ENCODE results near the gene TRAF3. TPM values are rescaled to one million over a fixed set of nuclear protein-coding genes. Genes with fewer than 3 reads are reported as not detected.

TRAF3 gene
- total RNA-seq, 4 donors from 2014 or later: 15.9 to 24.9 (median 18.6) TPM

GRCh38 chr14:102746634-102747438 lies 30.4 kb upstream of the TRAF3 start:
- Histone ChIP-seq H3K9me3 (no peaks in the 10 kb centered on the region), H3K36me3 (no peaks in the 10 kb centered on the region), H3K27ac (no peak overlapping the region), H3K27me3 (no peaks in the 10 kb centered on the region), H3K4me1 (no peaks in the 10 kb centered on the region), H3K4me3 (replicated peaks in 1 of 3) (no peak overlapping the region)
- no peak for TF ChIP-seq POLR2A (IDR thresholded peaks at IDR 0.05)
- no peak for TF ChIP-seq CTCF (IDR thresholded peaks at IDR 0.05)
- intact Hi-C loops (cut with DNase I): no loop called here
- DNase-seq: no peak
- 93 to 94% methylated on average over 22 to 26 of the region's 28 CpGs for WGBS, 2 donors

- H3K4me3 ChIP-seq (replicated peaks in 1 of 3): no peak overlapping the region
- DNase-seq: no peak
- H3K4me1 ChIP-seq: no peaks in the 10 kb centered on the region
- no peak overlapping the region for H3K27ac ChIP-seq
- 83 to 88% methylated on average over 5 to 6 of the region's 8 CpGs for WGBS, 2 donors
- TF ChIP-seq POLR2A (IDR thresholded peaks at IDR 0.05) (no peak), CTCF (IDR thresholded peaks at IDR 0.05) (no peak)
- no peaks in the 10 kb centered on the region for H3K9me3 ChIP-seq
- intact Hi-C loops (cut with DNase I): no loop called here
- H3K36me3 ChIP-seq: no peaks in the 10 kb centered on the region
- no peaks in the 10 kb centered on the region for H3K27me3 ChIP-seq
Measured at GRCh38 chr14:102748806-102749205, 28.4 kb upstream of the TRAF3 start.

GRCh38 chr14:102749393-102750305 lies 27.6 kb upstream of the TRAF3 start:
- Histone ChIP-seq H3K36me3 (no peaks in the 10 kb centered on the region), H3K27me3 (no peaks in the 10 kb centered on the region), H3K27ac (no peak overlapping the region), H3K4me3 (replicated peaks in 1 of 3) (no peak overlapping the region), H3K9me3 (no peaks in the 10 kb centered on the region), H3K4me1 (no peaks in the 10 kb centered on the region)
- no peak for TF ChIP-seq CTCF (IDR thresholded peaks at IDR 0.05)
- no peak for TF ChIP-seq POLR2A (IDR thresholded peaks at IDR 0.05)
- intact Hi-C loops (cut with DNase I): no loop called here
- no peak for DNase-seq
- 69 to 83% methylated on average over 13 to 29 of the region's 33 CpGs for WGBS, 2 donors

- Histone ChIP-seq H3K27ac (no peak overlapping the region), H3K4me1 (no peaks in the 10 kb centered on the region), H3K4me3 (replicated peaks in 1 of 3) (no peak overlapping the region), H3K27me3 (no peaks in the 10 kb centered on the region), H3K36me3 (no peaks in the 10 kb centered on the region), H3K9me3 (no peaks in the 10 kb centered on the region)
- no peak for DNase-seq
- intact Hi-C loops (cut with DNase I): no loop called here
- 91 to 94% methylated on average over 11 of the region's 14 CpGs for WGBS, 2 donors
- no peak for TF ChIP-seq POLR2A (IDR thresholded peaks at IDR 0.05)
- no peak for TF ChIP-seq CTCF (IDR thresholded peaks at IDR 0.05)
Measured at GRCh38 chr14:102750376-102750775, 26.9 kb upstream of the TRAF3 start.

- TF ChIP-seq POLR2A (IDR thresholded peaks at IDR 0.05) (no peak), CTCF (IDR thresholded peaks at IDR 0.05) (no peak)
- intact Hi-C loops (cut with DNase I): no loop called here
- H3K36me3 ChIP-seq: no peaks in the 10 kb centered on the region
- H3K27ac ChIP-seq: no peak overlapping the region
- no peaks in the 10 kb centered on the region for H3K27me3 ChIP-seq
- H3K4me1 ChIP-seq: no peaks in the 10 kb centered on the region
- no peak for DNase-seq
- no peak overlapping the region for H3K4me3 ChIP-seq (replicated peaks in 1 of 3)
- 90 to 91% methylated on average over 6 to 9 of the region's 16 CpGs for WGBS, 2 donors
- no peaks in the 10 kb centered on the region for H3K9me3 ChIP-seq
Measured at GRCh38 chr14:102751088-102751487, 26.2 kb upstream of the TRAF3 start.

Measured in thyroid gland (tissue), 4 donors.